SK-N-MC (cell line): ENCODE measurements around the gene MAGEA4.

Experiments used
- EZH2 ChIP-seq: fragments of 200-600 bp; sonication (generic); IDR thresholded peaks from one replicate; pipeline ENCODE4 v1.6.1; 2017; ENCODE audit warnings: antibody characterized with exemption
- FOXP2 ChIP-seq: optimal IDR thresholded peaks from 2 replicates; pipeline ENCODE3; 2011; ENCODE audit warnings: mild to moderate bottlenecking, moderate library complexity; ENCODE audit not compliant: insufficient read depth; ENCODE audit errors: extremely low read length, control extremely low read depth
- POLR2AphosphoS5 ChIP-seq: IDR thresholded peaks from 2 replicates; pipeline ENCODE4 v1.6.1; 2012; ENCODE audit warnings: mild to moderate bottlenecking, low read depth, low read length, borderline replicate concordance

DNA sequence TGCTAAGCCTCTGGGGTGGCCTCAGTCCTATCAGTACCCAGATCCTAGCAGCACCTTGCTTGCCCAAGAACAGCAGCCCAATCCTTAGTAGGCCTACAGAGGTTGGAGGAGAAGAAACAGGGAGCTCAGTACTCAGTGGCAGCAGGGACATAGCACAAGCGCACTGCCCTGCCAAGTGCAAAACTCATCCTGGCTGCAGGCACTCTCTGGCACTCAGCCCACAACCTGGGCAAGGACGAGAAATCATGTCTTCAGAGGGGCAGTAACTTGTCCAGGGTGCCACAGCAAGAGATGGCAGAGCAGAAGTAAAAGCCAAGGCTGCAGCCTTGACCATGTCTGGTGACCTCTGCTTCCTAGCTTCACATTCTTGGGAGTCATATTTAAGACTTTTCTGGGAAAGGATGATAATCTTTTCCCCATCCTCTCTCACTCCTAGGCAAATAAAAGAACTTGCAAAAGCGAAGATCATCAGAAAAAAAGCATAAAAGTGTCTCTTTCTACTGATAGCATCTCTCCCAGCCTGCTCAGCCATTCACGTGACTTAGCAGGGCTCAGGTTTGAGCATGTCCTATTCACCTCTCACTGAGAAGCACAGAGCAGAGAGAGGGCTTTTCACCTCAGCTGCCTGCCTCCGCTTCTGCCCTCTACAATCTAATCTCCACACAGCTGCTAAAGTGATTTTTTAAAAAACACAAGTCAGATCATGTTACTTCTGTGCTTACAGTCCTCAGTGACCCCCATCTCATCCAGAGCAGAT, 37.2 kb upstream of the MAGEA4 start:
- TF ChIP-seq POLR2AphosphoS5 (no peak), EZH2 (no peak), FOXP2 (no peak)
